B cell (primary cell): Measurements from ENCODE around the gene GUCA1A. TPM values are rescaled to one million over a fixed set of nuclear protein-coding genes. Genes with fewer than 3 reads are reported as not detected.

ENCODE experiments used
- ATAC-seq: fragments of 200-7000 bp; cut with Tn5 transposase; one replicate; pipeline ENCODE4 v1.10.0; 2021; ENCODE audit warnings: low read depth, mild to moderate bottlenecking, moderate number of reproducible peaks, moderate library complexity
- CTCF ChIA-PET: fragments of 350-600 bp; sonication (Branson Sonifier 250); formaldehyde crosslinking; loops from one replicate; lab custom pipeline; 2021; ENCODE audit warnings: antibody characterized with exemption, inconsistent platforms; lab: Charles Lee
- POLR2A ChIA-PET: fragments of 350-600 bp; sonication (Branson Sonifier 250); formaldehyde crosslinking; loops from one replicate; lab custom pipeline; 2021; ENCODE audit warnings: antibody characterized with exemption; lab: Charles Lee
- DNase-seq: peaks from one replicate; pipeline ENCODE4 v3.0.0; 2013
- H2AFZ ChIP-seq: 2 replicates; pipeline ENCODE4 v1.6.1; 2012; ENCODE audit warnings: mild to moderate bottlenecking, low read depth, low read length; ENCODE audit not compliant: insufficient read depth, poor library complexity, severe bottlenecking
- H3K27ac ChIP-seq, 2 donors: 1 replicate in 1 of 2; 2 replicates in 1 of 2; pipeline ENCODE4 v1.5.1; 2012 to 2013; ENCODE audit warnings: low read length in 2 of 2, mild to moderate bottlenecking in 2 of 2, moderate library complexity in 1 of 2
- H3K27me3 ChIP-seq, 4 experiments: fragments of 200-600 bp in 1 of 4; sonication (generic) in 1 of 4; replicated peaks in 1 of 4; 1 replicate in 2 of 4; 2 replicates in 2 of 4; pipeline versions ENCODE4 v1.6.1 to v1.7.0; 2013 to 2016; ENCODE audit warnings: low read length in 3 of 4, mild to moderate bottlenecking in 2 of 4, mixed read lengths in 1 of 4, moderate library complexity in 1 of 4; ENCODE audit not compliant: insufficient read depth in 4 of 4, control insufficient read depth in 3 of 4; ENCODE audit errors: control extremely low read depth in 1 of 4
- H3K36me3 ChIP-seq, 2 experiments: replicated peaks in 1 of 2; 1 replicate in 1 of 2; 2 replicates in 1 of 2; pipeline versions ENCODE4 v1.6.1 to v1.7.1; 2013; ENCODE audit warnings: low read length in 1 of 2; ENCODE audit not compliant: insufficient read depth in 2 of 2, control insufficient read depth in 1 of 2; ENCODE audit errors: control extremely low read depth in 1 of 2, extremely low read depth in 1 of 2
- H3K4me1 ChIP-seq, 2 donors: fragments of 200-600 bp in 1 of 2; sonication (generic) in 1 of 2; 1 replicate in 1 of 2; 2 replicates in 1 of 2; pipeline versions ENCODE4 v1.5.1 to v1.6.1; 2013 to 2017; ENCODE audit warnings: low read length in 2 of 2; ENCODE audit not compliant: control insufficient read depth in 2 of 2, insufficient read depth in 2 of 2
- H3K4me2 ChIP-seq: replicated peaks from 2 replicates; pipeline ENCODE3; 2012; ENCODE audit warnings: mild to moderate bottlenecking, low read depth, low read length; ENCODE audit not compliant: poor library complexity, severe bottlenecking
- H3K4me3 ChIP-seq, 5 experiments: fragments of 200-600 bp in 1 of 5; sonication (generic) in 1 of 5; 1 replicate in 3 of 5; 2 replicates in 2 of 5; pipeline versions ENCODE4 v1.5.1 to v1.7.0; 2011 to 2016; ENCODE audit warnings: low read length in 4 of 5, mild to moderate bottlenecking in 4 of 5, low read depth in 2 of 5, control low read depth in 1 of 5, moderate library complexity in 1 of 5; ENCODE audit not compliant: insufficient read depth in 1 of 5; ENCODE audit errors: control extremely low read depth in 1 of 5, extremely low read depth in 1 of 5
- H3K79me2 ChIP-seq: fragments of 200-600 bp; sonication (generic); one replicate; pipeline ENCODE4 v1.6.0; 2016; ENCODE audit warnings: low read length; ENCODE audit not compliant: control insufficient read depth, insufficient read depth
- H3K9ac ChIP-seq: fragments of 200-600 bp; sonication (generic); 2 replicates; pipeline ENCODE4 v1.6.1; 2017; ENCODE audit warnings: mild to moderate bottlenecking, low read length, moderate library complexity
- H3K9me3 ChIP-seq, 3 donors: one replicate each; pipeline versions ENCODE4 v1.6.1 to v1.7.1; 2013; ENCODE audit warnings: low read length in 2 of 3; ENCODE audit not compliant: control insufficient read depth in 2 of 3, insufficient read depth in 1 of 3; ENCODE audit errors: control extremely low read depth in 1 of 3
- H4K20me1 ChIP-seq: 2 replicates; pipeline ENCODE4 v1.6.0; 2012; ENCODE audit warnings: mild to moderate bottlenecking, low read length; ENCODE audit not compliant: insufficient read depth, control insufficient read depth, poor library complexity, severe bottlenecking
- H3K27ac Mint-ChIP-seq: one replicate; pipeline ENCODE4 v1.8.0; 2021; ENCODE audit warnings: mixed read lengths
- H3K27me3 Mint-ChIP-seq: one replicate; pipeline ENCODE4 v1.8.0; 2021; ENCODE audit warnings: mixed read lengths
- H3K4me1 Mint-ChIP-seq: one replicate; pipeline ENCODE4 v1.8.0; 2021; ENCODE audit warnings: mixed read lengths
- H3K4me3 Mint-ChIP-seq: one replicate; pipeline ENCODE4 v1.8.0; 2021; ENCODE audit warnings: mixed read lengths
- H3K9me3 Mint-ChIP-seq: one replicate; pipeline ENCODE4 v1.8.0; 2022; ENCODE audit warnings: mixed read lengths; ENCODE audit not compliant: insufficient read depth
- EZH2 ChIP-seq: IDR thresholded peaks from 2 replicates; pipeline ENCODE4 v1.6.1; 2012; ENCODE audit warnings: borderline replicate concordance, low read depth, mild to moderate bottlenecking, moderate library complexity, low read length; ENCODE audit not compliant: insufficient read depth, poor library complexity, severe bottlenecking
- WGBS: methylation state at CpG from one replicate; pipeline ENCODE4 v1.1.5; 2013; ENCODE audit warnings: missing lambda C conversion rate; ENCODE audit not compliant: insufficient coverage; 5-methylcytosine and 5-hydroxymethylcytosine counted together
- intact Hi-C: fragments of 100-400 bp; cut with micrococcal nuclease; formaldehyde crosslinking; loops from one replicate; pipeline ENCODE4 v1.10.0; 2022
- polyA plus RNA-seq: library from polyadenylated mRNA; depleted of rRNA; stranded (reverse); fragments of >200 nt; gene quantifications from 2 replicates; pipeline ENCODE4 v1.2.3, GENCODE V29; 2012
- total RNA-seq, 2 donors: library from RNA; stranded (reverse); fragments of 120-200 nt in 1 of 2; gene quantifications; 1 replicate in 1 of 2; 2 replicates in 1 of 2; pipeline versions ENCODE4 v1.2.3 to v1.2.4, GENCODE V29; 2013 to 2022
- TF ChIP-seq, protein P1 (sequence below): fragments of 200-600 bp; IDR thresholded peaks from one replicate; pipeline ENCODE4 v1.8.0; 2022; ENCODE audit warnings: antibody characterized with exemption, mild to moderate bottlenecking

The GUCA1A gene
- total and polyA plus RNA-seq, 2 donors (not counting 1 experiment from before 2014, with no cell fraction given) = not detected

DNA sequence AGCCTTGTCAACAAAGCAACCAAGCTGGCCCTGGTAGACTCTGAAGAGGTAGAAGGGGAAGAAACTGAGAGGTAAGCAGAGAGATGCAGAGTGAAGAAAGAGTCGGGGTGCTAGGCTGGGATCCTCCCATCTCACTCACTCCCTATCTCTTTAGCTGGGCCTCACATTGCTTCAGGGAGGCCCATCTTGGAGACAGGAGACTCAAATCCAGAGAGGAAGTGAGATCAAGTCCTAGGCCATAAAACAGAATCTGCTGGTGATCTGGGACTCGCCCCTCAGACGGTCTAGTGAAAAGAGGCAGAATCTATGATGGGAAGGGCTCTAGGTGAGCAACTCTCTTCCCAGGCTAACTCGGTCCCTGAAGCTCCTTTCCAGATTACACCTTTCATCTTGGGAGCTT is 22.3 kb downstream of the GUCA1A start:
- H3K27ac Mint-ChIP-seq = no peak overlapping the region
- H3K4me1 Mint-ChIP-seq = peaks cover 4% of the 10 kb centered on the region
- Histone ChIP-seq H2AFZ (no peak overlapping the region), H3K27ac (no peak overlapping the region), H3K4me2 (no peak overlapping the region), H3K27me3 (no peaks in the 10 kb centered on the region), H3K9ac (no peak overlapping the region), H3K4me1 (no peaks in the 10 kb centered on the region), H3K4me3 (no peak overlapping the region), H4K20me1 (no peaks in the 10 kb centered on the region), H3K9me3 (no peaks in the 10 kb centered on the region), H3K79me2 (no peaks in the 10 kb centered on the region), H3K36me3 (peaks cover 0 to 3% of the 10 kb centered on the region in 2 experiments)
- no peaks in the 10 kb centered on the region for H3K27me3 Mint-ChIP-seq
- ATAC-seq (no peak), DNase-seq (no peak)
- intact Hi-C loops = no loop called here
- ChIA-PET CTCF (no interaction called here), POLR2A (no interaction called here)
- 77% methylated on average over 3 of the region's 4 CpGs for WGBS
- no peaks in the 10 kb centered on the region for H3K9me3 Mint-ChIP-seq
- no peak overlapping the region for H3K4me3 Mint-ChIP-seq
- no peak for TF ChIP-seq EZH2
- TF ChIP-seq, protein P1, sequence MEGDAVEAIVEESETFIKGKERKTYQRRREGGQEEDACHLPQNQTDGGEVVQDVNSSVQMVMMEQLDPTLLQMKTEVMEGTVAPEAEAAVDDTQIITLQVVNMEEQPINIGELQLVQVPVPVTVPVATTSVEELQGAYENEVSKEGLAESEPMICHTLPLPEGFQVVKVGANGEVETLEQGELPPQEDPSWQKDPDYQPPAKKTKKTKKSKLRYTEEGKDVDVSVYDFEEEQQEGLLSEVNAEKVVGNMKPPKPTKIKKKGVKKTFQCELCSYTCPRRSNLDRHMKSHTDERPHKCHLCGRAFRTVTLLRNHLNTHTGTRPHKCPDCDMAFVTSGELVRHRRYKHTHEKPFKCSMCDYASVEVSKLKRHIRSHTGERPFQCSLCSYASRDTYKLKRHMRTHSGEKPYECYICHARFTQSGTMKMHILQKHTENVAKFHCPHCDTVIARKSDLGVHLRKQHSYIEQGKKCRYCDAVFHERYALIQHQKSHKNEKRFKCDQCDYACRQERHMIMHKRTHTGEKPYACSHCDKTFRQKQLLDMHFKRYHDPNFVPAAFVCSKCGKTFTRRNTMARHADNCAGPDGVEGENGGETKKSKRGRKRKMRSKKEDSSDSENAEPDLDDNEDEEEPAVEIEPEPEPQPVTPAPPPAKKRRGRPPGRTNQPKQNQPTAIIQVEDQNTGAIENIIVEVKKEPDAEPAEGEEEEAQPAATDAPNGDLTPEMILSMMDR = no peak

DNA sequence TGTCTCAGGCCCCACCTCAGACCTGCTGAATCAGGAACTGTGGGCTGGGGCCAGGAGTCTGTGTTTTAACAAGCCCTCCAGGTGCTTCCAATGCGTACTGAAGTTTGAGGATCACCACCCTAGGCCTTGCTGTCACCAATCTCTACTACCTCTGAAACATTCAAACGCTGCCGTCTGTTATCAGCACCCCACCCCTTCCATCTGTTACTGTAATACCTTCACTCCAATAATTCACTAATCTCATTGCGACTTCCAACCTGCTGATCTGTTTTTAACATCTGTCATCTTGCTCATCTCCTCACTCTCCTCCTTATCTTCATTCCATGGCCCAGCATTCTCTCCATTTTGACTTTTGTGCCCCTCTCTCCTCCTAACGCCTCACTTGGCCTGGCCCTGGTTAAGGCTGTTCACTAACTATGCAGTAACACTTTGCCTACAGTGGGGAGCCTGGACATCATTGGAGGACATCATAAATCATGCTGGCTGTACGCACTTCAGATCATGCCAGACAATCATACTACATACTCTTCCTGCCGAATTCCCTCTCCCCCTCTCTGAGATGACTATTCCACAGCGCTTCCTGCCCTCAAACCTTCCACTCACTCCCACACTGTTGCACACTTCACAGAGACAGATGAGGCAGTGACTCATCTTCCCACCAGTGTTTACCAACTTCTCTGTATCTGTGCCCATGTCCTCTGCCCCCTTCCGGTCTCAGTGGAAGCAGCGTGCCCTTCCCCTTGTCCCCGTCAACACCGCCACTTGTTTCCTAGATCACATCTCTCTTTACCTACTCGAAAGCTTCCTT is 24.6 kb downstream of the GUCA1A start:
- Mint-ChIP-seq H3K27me3 (no peaks in the 10 kb centered on the region), H3K4me1 (peaks cover 4% of the 10 kb centered on the region), H3K4me3 (no peak overlapping the region), H3K27ac (no peak overlapping the region), H3K9me3 (no peaks in the 10 kb centered on the region)
- POLR2A ChIA-PET = no interaction called here
- intact Hi-C loops = no loop called here
- CTCF ChIA-PET = no interaction called here
- no peak for ATAC-seq
- Histone ChIP-seq H3K4me1 (no peaks in the 10 kb centered on the region), H2AFZ (no peak overlapping the region), H3K4me2 (no peak overlapping the region), H3K79me2 (no peaks in the 10 kb centered on the region), H3K4me3 (no peak overlapping the region), H3K9ac (no peak overlapping the region), H3K27ac (no peak overlapping the region), H3K27me3 (no peaks in the 10 kb centered on the region), H3K9me3 (no peaks in the 10 kb centered on the region), H3K36me3 (peaks cover 0 to 8% of the 10 kb centered on the region in 2 experiments), H4K20me1 (no peaks in the 10 kb centered on the region)
- 88% methylated on average over 13 of the region's 13 CpGs for WGBS
- no peak for DNase-seq
- no peak for TF ChIP-seq EZH2
- TF ChIP-seq, protein P1 = no peak
